WTC11 (cell line): ENCODE measurements around the gene GPR176. TPM values are rescaled to one million over a fixed set of nuclear protein-coding genes. Genes with fewer than 3 reads are reported as not detected.

Experiments
- ATAC-seq: fragments of 200-7000 bp; cut with Tn5 transposase; 2 replicates; pipeline ENCODE4 v1.10.0; 2021; ENCODE audit warnings: mild to moderate bottlenecking, moderate library complexity
- CTCF ChIA-PET: fragments of 300-600 bp; sonication (Branson Sonifier 250); formaldehyde crosslinking; loops from one replicate; lab custom pipeline; 2021; ENCODE audit warnings: antibody characterized with exemption; lab: Charles Lee
- POLR2A ChIA-PET: fragments of 350-600 bp; sonication (Branson Sonifier 250); formaldehyde crosslinking; loops from one replicate; lab custom pipeline; 2021; ENCODE audit warnings: antibody characterized with exemption; lab: Charles Lee
- DNase-seq: peaks from one replicate; pipeline ENCODE4 v3.0.0; 2021; ENCODE audit warnings: low spot score
- H3K27ac Mint-ChIP-seq: 2 replicates; pipeline ENCODE4 v1.8.0; 2021; ENCODE audit warnings: mixed read lengths
- H3K27me3 Mint-ChIP-seq: 2 replicates; pipeline ENCODE4 v1.8.0; 2021; ENCODE audit warnings: low read depth, mild to moderate bottlenecking, moderate library complexity, mixed read lengths
- H3K36me3 Mint-ChIP-seq: 2 replicates; pipeline ENCODE4 v1.8.0; 2021; ENCODE audit warnings: mixed read lengths
- H3K4me1 Mint-ChIP-seq: 2 replicates; pipeline ENCODE4 v1.8.0; 2022; ENCODE audit warnings: mixed read lengths
- H3K4me3 Mint-ChIP-seq: 2 replicates; pipeline ENCODE4 v1.8.0; 2021; ENCODE audit warnings: mild to moderate bottlenecking, moderate library complexity, mixed read lengths
- H3K9me3 Mint-ChIP-seq: 2 replicates; pipeline ENCODE4 v1.8.0; 2021; ENCODE audit warnings: mixed read lengths
- CREM ChIP-seq: sonication (generic); formaldehyde crosslinking; IDR thresholded peaks from 2 replicates; pipeline ENCODE4 v1.8.1; 2022; ENCODE audit warnings: mild to moderate bottlenecking, missing genetic modification reagents, moderate library complexity
- E2F1 ChIP-seq: sonication (generic); formaldehyde crosslinking; IDR thresholded peaks from 2 replicates; pipeline ENCODE4 v1.8.0; 2022; ENCODE audit warnings: mild to moderate bottlenecking, missing genetic modification reagents
- ELF4 ChIP-seq: sonication (generic); formaldehyde crosslinking; IDR thresholded peaks from 2 replicates; pipeline ENCODE4 v1.8.1; 2022; ENCODE audit warnings: low read depth, mild to moderate bottlenecking, moderate library complexity, missing genetic modification reagents
- ETV6 ChIP-seq: sonication (generic); formaldehyde crosslinking; IDR thresholded peaks from 2 replicates; pipeline ENCODE4 v1.8.1; 2022; ENCODE audit warnings: mild to moderate bottlenecking, missing genetic modification reagents
- FOXP1 ChIP-seq: sonication (generic); formaldehyde crosslinking; IDR thresholded peaks from 2 replicates; pipeline ENCODE4 v1.8.0; 2022; ENCODE audit warnings: missing genetic modification reagents, mild to moderate bottlenecking, moderate library complexity, borderline replicate concordance
- HMGA2 ChIP-seq: fragments of 250-450 bp; sonication (Bioruptor Pico); IDR thresholded peaks from 2 replicates; pipeline ENCODE4 v1.4.0; 2021; ENCODE audit warnings: mild to moderate bottlenecking, moderate library complexity
- KAT7 ChIP-seq: sonication (generic); formaldehyde crosslinking; IDR thresholded peaks from 2 replicates; pipeline ENCODE4 v1.8.1; 2023; ENCODE audit warnings: missing genetic modification reagents, mild to moderate bottlenecking, borderline replicate concordance
- MXD4 ChIP-seq: fragments of 250-450 bp; sonication (Bioruptor Pico); IDR thresholded peaks from 2 replicates; pipeline ENCODE4 v1.8.0; 2021; ENCODE audit warnings: mild to moderate bottlenecking, moderate library complexity, borderline replicate concordance
- MYBL2 ChIP-seq: sonication (generic); formaldehyde crosslinking; IDR thresholded peaks from 2 replicates; pipeline ENCODE4 v1.8.1; 2023; ENCODE audit warnings: mild to moderate bottlenecking, moderate library complexity, missing genetic modification reagents
- NFATC4 ChIP-seq: fragments of 250-450 bp; sonication (Bioruptor Pico); IDR thresholded peaks from 2 replicates; pipeline ENCODE4 v1.9.0; 2021; ENCODE audit warnings: mild to moderate bottlenecking
- PREB ChIP-seq: sonication (generic); formaldehyde crosslinking; IDR thresholded peaks from 2 replicates; pipeline ENCODE4 v1.8.1; 2022; ENCODE audit warnings: mild to moderate bottlenecking, missing genetic modification reagents, moderate library complexity, borderline replicate concordance
- TEAD1 ChIP-seq: sonication (generic); formaldehyde crosslinking; IDR thresholded peaks from 2 replicates; pipeline ENCODE4 v1.8.0; 2022; ENCODE audit warnings: mild to moderate bottlenecking, missing genetic modification reagents
- ZNF219 ChIP-seq: sonication (generic); formaldehyde crosslinking; IDR thresholded peaks from 2 replicates; pipeline ENCODE4 v1.8.0; 2023; ENCODE audit warnings: missing genetic modification reagents, mild to moderate bottlenecking, borderline replicate concordance
- ZNF317 ChIP-seq: sonication (generic); formaldehyde crosslinking; IDR thresholded peaks from 2 replicates; pipeline ENCODE4 v1.8.1; 2023; ENCODE audit warnings: low read depth, mild to moderate bottlenecking, moderate library complexity, missing genetic modification reagents, borderline replicate concordance
- ZNF671 ChIP-seq: fragments of 250-450 bp; sonication (Bioruptor Pico); IDR thresholded peaks from 2 replicates; pipeline ENCODE4 v1.8.0; 2021; ENCODE audit warnings: mild to moderate bottlenecking
- total RNA-seq: library from RNA; stranded (reverse); gene quantifications from 3 replicates; pipeline ENCODE4 v1.2.3, GENCODE V29; 2021
- TF ChIP-seq, protein P1 (sequence below): sonication (generic); formaldehyde crosslinking; IDR thresholded peaks from 2 replicates; pipeline ENCODE4 v1.8.0; 2023; ENCODE audit warnings: missing genetic modification reagents, mild to moderate bottlenecking, borderline replicate concordance
- TF ChIP-seq, protein P2 (sequence below): fragments of 250-450 bp; sonication (Bioruptor Pico); IDR thresholded peaks from 2 replicates; pipeline ENCODE4 v1.8.0; 2021; ENCODE audit warnings: mild to moderate bottlenecking
- TF ChIP-seq, protein P3 (sequence below): sonication (generic); formaldehyde crosslinking; IDR thresholded peaks from 2 replicates; pipeline ENCODE4 v1.8.1; 2022; ENCODE audit warnings: missing genetic modification reagents, borderline replicate concordance
- TF ChIP-seq, protein P4 (sequence below): sonication (generic); formaldehyde crosslinking; IDR thresholded peaks from 2 replicates; pipeline ENCODE4 v1.8.1; 2023; ENCODE audit warnings: mild to moderate bottlenecking, missing genetic modification reagents, moderate library complexity

Gene GPR176
- total RNA-seq, 1 experiment from 2014 or later: 117 TPM

DNA sequence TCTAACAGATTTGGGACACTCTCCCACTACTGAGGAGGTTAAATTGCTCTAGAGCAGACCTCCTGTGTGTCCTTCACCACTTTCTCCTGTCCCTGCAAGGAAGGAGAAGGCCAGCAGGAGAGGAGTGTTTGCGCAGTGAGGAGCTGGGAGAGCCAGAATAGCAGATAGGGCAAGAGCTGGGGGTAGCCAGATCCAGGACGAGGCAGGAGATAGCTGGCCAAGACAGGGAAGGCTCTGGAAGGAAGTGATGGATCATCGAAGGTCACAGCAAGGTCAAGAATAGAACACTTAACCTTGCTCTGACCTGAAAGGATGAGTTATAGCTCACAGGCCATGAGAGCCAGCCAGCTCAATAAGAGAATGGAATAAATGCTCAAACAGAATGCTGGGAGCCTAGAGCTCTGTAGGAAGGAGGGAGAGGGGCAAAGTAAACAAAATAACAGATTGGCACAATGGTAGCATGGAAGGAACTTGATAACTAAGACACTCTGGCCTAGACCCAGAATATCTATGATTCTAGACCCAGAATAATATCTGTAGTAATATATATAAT lies 99.9 kb downstream of the GPR176 start:
- POLR2A ChIA-PET: interaction anchor here (1.3 kb wide), 1 partner anchor 50 kb away, joined by 3 read pairs; no protein-coding TSS in a partner anchor
- Mint-ChIP-seq H3K27me3 (no peaks in the 10 kb centered on the region), H3K4me1 (peaks cover 63% of the 10 kb centered on the region), H3K4me3 (no peak overlapping the region), H3K27ac (peak overlapping the region; percentile 73), H3K36me3 (peaks cover 13% of the 10 kb centered on the region), H3K9me3 (peaks cover 18% of the 10 kb centered on the region)
- no peak for TF ChIP-seq E2F1 (CRISPR knock-in tag)
- TF ChIP-seq HMGA2 (CRISPR knock-in tag): no peak
- TF ChIP-seq MXD4: no peak
- TF ChIP-seq ZNF219: no peak
- no peak for TF ChIP-seq PREB (CRISPR knock-in tag)
- TF ChIP-seq FOXP1 (CRISPR knock-in tag): no peak
- TF ChIP-seq TEAD1: no peak
- TF ChIP-seq CREM (CRISPR knock-in tag): no peak
- TF ChIP-seq ETV6: no peak
- TF ChIP-seq, protein P1, sequence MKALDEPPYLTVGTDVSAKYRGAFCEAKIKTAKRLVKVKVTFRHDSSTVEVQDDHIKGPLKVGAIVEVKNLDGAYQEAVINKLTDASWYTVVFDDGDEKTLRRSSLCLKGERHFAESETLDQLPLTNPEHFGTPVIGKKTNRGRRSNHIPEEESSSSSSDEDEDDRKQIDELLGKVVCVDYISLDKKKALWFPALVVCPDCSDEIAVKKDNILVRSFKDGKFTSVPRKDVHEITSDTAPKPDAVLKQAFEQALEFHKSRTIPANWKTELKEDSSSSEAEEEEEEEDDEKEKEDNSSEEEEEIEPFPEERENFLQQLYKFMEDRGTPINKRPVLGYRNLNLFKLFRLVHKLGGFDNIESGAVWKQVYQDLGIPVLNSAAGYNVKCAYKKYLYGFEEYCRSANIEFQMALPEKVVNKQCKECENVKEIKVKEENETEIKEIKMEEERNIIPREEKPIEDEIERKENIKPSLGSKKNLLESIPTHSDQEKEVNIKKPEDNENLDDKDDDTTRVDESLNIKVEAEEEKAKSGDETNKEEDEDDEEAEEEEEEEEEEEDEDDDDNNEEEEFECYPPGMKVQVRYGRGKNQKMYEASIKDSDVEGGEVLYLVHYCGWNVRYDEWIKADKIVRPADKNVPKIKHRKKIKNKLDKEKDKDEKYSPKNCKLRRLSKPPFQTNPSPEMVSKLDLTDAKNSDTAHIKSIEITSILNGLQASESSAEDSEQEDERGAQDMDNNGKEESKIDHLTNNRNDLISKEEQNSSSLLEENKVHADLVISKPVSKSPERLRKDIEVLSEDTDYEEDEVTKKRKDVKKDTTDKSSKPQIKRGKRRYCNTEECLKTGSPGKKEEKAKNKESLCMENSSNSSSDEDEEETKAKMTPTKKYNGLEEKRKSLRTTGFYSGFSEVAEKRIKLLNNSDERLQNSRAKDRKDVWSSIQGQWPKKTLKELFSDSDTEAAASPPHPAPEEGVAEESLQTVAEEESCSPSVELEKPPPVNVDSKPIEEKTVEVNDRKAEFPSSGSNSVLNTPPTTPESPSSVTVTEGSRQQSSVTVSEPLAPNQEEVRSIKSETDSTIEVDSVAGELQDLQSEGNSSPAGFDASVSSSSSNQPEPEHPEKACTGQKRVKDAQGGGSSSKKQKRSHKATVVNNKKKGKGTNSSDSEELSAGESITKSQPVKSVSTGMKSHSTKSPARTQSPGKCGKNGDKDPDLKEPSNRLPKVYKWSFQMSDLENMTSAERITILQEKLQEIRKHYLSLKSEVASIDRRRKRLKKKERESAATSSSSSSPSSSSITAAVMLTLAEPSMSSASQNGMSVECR (CRISPR knock-in tag): no peak
- no peak for TF ChIP-seq MYBL2 (CRISPR knock-in tag)
- TF ChIP-seq ZNF671: no peak
- TF ChIP-seq ELF4 (CRISPR knock-in tag): no peak
- CTCF ChIA-PET: no interaction called here
- no peak for ATAC-seq
- DNase-seq: no peak

DNA sequence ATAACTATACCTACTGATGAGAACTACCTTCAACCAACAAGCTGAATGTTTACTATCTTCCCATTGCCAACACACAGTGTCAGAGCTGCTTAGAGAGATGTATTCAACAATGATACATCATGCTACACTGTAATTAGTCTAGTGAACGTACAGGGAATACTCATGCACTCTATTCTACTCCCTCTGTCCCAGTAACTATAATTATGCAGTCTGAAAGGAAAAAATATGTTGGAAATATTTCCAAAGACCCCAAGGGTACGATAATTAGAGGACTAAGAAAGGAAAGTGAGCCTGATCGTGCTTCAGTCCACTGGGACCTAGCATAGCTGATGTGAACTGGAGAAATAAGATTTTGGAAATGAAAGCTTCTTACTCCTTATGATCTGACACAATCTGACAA lies 100.5 kb downstream of the GPR176 start:
- Mint-ChIP-seq H3K9me3 (peaks cover 17% of the 10 kb centered on the region), H3K27ac (peak overlapping the region; percentile 39), H3K36me3 (peaks cover 8% of the 10 kb centered on the region), H3K27me3 (no peaks in the 10 kb centered on the region), H3K4me3 (no peak overlapping the region), H3K4me1 (peaks cover 63% of the 10 kb centered on the region)
- TF ChIP-seq, protein P1 (CRISPR knock-in tag): no peak
- TF ChIP-seq, protein P2, sequence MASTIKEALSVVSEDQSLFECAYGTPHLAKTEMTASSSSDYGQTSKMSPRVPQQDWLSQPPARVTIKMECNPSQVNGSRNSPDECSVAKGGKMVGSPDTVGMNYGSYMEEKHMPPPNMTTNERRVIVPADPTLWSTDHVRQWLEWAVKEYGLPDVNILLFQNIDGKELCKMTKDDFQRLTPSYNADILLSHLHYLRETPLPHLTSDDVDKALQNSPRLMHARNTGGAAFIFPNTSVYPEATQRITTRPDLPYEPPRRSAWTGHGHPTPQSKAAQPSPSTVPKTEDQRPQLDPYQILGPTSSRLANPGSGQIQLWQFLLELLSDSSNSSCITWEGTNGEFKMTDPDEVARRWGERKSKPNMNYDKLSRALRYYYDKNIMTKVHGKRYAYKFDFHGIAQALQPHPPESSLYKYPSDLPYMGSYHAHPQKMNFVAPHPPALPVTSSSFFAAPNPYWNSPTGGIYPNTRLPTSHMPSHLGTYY (CRISPR knock-in tag): no peak
- TF ChIP-seq HMGA2 (CRISPR knock-in tag) (no peak), KAT7 (CRISPR knock-in tag) (no peak), ZNF317 (CRISPR knock-in tag) (no peak), NFATC4 (CRISPR knock-in tag) (no peak)
- TF ChIP-seq, protein P3, sequence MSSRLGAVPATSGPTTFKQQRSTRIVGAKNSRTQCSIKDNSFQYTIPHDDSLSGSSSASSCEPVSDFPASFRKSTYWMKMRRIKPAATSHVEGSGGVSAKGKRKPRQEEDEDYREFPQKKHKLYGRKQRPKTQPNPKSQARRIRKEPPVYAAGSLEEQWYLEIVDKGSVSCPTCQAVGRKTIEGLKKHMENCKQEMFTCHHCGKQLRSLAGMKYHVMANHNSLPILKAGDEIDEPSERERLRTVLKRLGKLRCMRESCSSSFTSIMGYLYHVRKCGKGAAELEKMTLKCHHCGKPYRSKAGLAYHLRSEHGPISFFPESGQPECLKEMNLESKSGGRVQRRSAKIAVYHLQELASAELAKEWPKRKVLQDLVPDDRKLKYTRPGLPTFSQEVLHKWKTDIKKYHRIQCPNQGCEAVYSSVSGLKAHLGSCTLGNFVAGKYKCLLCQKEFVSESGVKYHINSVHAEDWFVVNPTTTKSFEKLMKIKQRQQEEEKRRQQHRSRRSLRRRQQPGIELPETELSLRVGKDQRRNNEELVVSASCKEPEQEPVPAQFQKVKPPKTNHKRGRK (CRISPR knock-in tag): no peak
- TF ChIP-seq, protein P4, sequence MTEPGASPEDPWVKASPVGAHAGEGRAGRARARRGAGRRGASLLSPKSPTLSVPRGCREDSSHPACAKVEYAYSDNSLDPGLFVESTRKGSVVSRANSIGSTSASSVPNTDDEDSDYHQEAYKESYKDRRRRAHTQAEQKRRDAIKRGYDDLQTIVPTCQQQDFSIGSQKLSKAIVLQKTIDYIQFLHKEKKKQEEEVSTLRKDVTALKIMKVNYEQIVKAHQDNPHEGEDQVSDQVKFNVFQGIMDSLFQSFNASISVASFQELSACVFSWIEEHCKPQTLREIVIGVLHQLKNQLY (CRISPR knock-in tag): no peak
- DNase-seq: no peak
- ChIA-PET POLR2A (interaction anchor here (1.3 kb wide), 1 partner anchor 51 kb away, joined by 3 read pairs; no protein-coding TSS in a partner anchor), CTCF (no interaction called here)
- ATAC-seq: no peak
